ENCODE measurements around the gene ACTR1B.

The ACTR1B gene

DNA sequence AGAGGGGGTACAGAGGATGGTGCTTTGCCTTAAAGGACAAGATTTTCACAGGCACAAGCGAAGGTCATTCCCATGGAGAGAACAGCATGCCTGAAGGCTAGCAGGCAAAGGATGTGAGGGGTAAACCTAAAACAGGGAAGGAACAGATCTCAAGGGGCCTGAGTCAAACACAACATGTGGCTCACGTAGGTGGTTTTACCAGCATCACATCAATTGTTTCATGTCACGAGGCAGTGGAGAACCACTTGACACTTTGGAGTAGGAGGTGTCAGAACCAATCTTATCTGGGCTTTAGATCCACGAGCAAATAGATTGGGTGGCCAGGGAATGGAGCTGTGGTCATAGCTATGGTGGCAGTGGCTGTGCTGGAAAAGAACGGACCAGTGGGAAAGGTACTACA lies 9.5 kb downstream of the ACTR1B start:
- no peaks in the 10 kb centered on the region for H3K9me2 ChIP-seq (ENCODE audit: low read depth, low read length)
- no peaks in the 10 kb centered on the region for H3K9me3 ChIP-seq (ENCODE audit: low read length)

GRCh38 chr2:97653874-97654273 lies 10.0 kb downstream of the ACTR1B start:
- H3F3A ChIP-seq (ENCODE audit: insufficient read depth, low read length), result no peaks in the 10 kb centered on the region
- no peak overlapping the region for H3K4me2 ChIP-seq (ENCODE audit: low read length)
- no peaks in the 10 kb centered on the region for H4K20me1 ChIP-seq (ENCODE audit: insufficient read depth, low read length)
- TF ChIP-seq CTCF (IDR thresholded peaks at IDR 0.05; ENCODE audit: low read length) (no peak), EZH2 (IDR thresholded peaks at IDR 0.05; ENCODE audit: borderline replicate concordance, low read length) (no peak)
- no peaks in the 10 kb centered on the region for H3K9me3 ChIP-seq (ENCODE audit: low read length)
- H3K79me2 ChIP-seq (ENCODE audit: insufficient read depth, low read length), result no peaks in the 10 kb centered on the region
- H3K9ac ChIP-seq (ENCODE audit: low read length), result no peak overlapping the region
- H3K9me2 ChIP-seq (ENCODE audit: low read depth, low read length), result no peaks in the 10 kb centered on the region
- no peaks in the 10 kb centered on the region for H3K4me1 ChIP-seq (ENCODE audit: insufficient read depth, low read length, severe bottlenecking)
- no peak overlapping the region for H2AFZ ChIP-seq (ENCODE audit: low read length)
- H3K4me3 ChIP-seq (ENCODE audit: low read depth, low read length, poor library complexity, severe bottlenecking), result no peak overlapping the region
- no peaks in the 10 kb centered on the region for H3K27me3 ChIP-seq (ENCODE audit: insufficient read depth, low read length)
- H3K27ac ChIP-seq (ENCODE audit: low read depth, low read length, poor library complexity, severe bottlenecking), result no peak overlapping the region
- peaks cover 78% of the 10 kb centered on the region for H3K36me3 ChIP-seq (ENCODE audit: insufficient read depth, low read length)

More for the DNA sequence above, 9.5 kb downstream of the ACTR1B start:
- Histone ChIP-seq H4K20me1 (ENCODE audit: insufficient read depth, low read length) (no peaks in the 10 kb centered on the region), H3K4me3 (ENCODE audit: low read depth, low read length, poor library complexity, severe bottlenecking) (no peak overlapping the region), H3K27ac (ENCODE audit: low read depth, low read length, poor library complexity, severe bottlenecking) (no peak overlapping the region), H3F3A (ENCODE audit: insufficient read depth, low read length) (no peaks in the 10 kb centered on the region), H3K27me3 (ENCODE audit: insufficient read depth, low read length) (no peaks in the 10 kb centered on the region), H3K9ac (ENCODE audit: low read length) (no peak overlapping the region), H2AFZ (ENCODE audit: low read length) (no peak overlapping the region), H3K4me2 (ENCODE audit: low read length) (no peak overlapping the region), H3K4me1 (ENCODE audit: insufficient read depth, low read length, severe bottlenecking) (no peaks in the 10 kb centered on the region), H3K36me3 (ENCODE audit: insufficient read depth, low read length) (peaks cover 78% of the 10 kb centered on the region), H3K79me2 (ENCODE audit: insufficient read depth, low read length) (no peaks in the 10 kb centered on the region)
- TF ChIP-seq EZH2 (IDR thresholded peaks at IDR 0.05; ENCODE audit: borderline replicate concordance, low read length) (no peak), CTCF (IDR thresholded peaks at IDR 0.05; ENCODE audit: low read length) (no peak)

DNA sequence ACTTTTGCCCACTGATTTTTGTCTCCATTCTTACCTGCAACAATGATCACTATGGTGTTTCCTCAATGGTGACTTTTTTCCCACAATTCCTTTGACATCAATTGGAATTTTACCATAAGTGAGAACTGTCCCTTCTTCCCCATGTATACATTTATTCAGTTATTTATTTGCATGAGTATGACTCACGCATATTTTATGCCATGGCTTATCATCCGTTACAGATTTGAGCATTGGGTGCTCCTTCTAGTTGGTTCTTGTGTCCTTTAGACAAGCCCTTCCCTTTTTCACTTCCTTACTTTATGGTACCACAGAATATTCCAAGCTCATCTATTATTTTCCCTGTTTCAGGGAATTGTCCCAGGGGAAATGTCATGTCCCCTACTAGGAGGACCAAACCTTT lies 10.4 kb downstream of the ACTR1B start:
- H3K9me3 ChIP-seq (ENCODE audit: low read length), result no peaks in the 10 kb centered on the region
- H3K9me2 ChIP-seq (ENCODE audit: low read depth, low read length), result no peaks in the 10 kb centered on the region
- H3K4me3 ChIP-seq (ENCODE audit: low read depth, low read length, poor library complexity, severe bottlenecking), result no peak overlapping the region
- no peak for TF ChIP-seq EZH2 (IDR thresholded peaks at IDR 0.05; ENCODE audit: borderline replicate concordance, low read length)
- TF ChIP-seq CTCF (IDR thresholded peaks at IDR 0.05; ENCODE audit: low read length), result no peak
- H3K4me1 ChIP-seq (ENCODE audit: insufficient read depth, low read length, severe bottlenecking), result no peaks in the 10 kb centered on the region
- no peaks in the 10 kb centered on the region for H4K20me1 ChIP-seq (ENCODE audit: insufficient read depth, low read length)
- H3K9ac ChIP-seq (ENCODE audit: low read length), result no peak overlapping the region
- no peak overlapping the region for H3K27ac ChIP-seq (ENCODE audit: low read depth, low read length, poor library complexity, severe bottlenecking)
- H3K36me3 ChIP-seq (ENCODE audit: insufficient read depth, low read length), result peaks cover 79% of the 10 kb centered on the region
- no peaks in the 10 kb centered on the region for H3F3A ChIP-seq (ENCODE audit: insufficient read depth, low read length)
- no peak overlapping the region for H3K4me2 ChIP-seq (ENCODE audit: low read length)
- no peak overlapping the region for H2AFZ ChIP-seq (ENCODE audit: low read length)
- no peaks in the 10 kb centered on the region for H3K27me3 ChIP-seq (ENCODE audit: insufficient read depth, low read length)
- no peaks in the 10 kb centered on the region for H3K79me2 ChIP-seq (ENCODE audit: insufficient read depth, low read length)
